ENCODE measurements around the gene RAB28. TPM values are rescaled to one million over a fixed set of nuclear protein-coding genes. Genes with fewer than 3 reads are reported as not detected.

Gene RAB28
- total and polyA plus RNA-seq, 2 experiments from 2014 or later: 15.3 to 23.9 TPM

- Mint-ChIP-seq H3K9me3 (peaks cover 18% of the 10 kb centered on the region), H3K36me3 (ENCODE audit: low read depth) (peaks cover 20% of the 10 kb centered on the region), H3K4me3 (no peak overlapping the region), H3K27ac (no peak overlapping the region), H3K27me3 (ENCODE audit: insufficient read depth, low read depth, poor library complexity) (peaks cover 44% of the 10 kb centered on the region), H3K4me1 (peaks cover 43% of the 10 kb centered on the region)
- Histone ChIP-seq H4K20me1 (replicated peaks; ENCODE audit: insufficient read depth) (peaks cover 4% of the 10 kb centered on the region; the same call in 1 of the 2 replicates), H3K4me2 (no peak overlapping the region), H3K4me3 (no peak overlapping the region), H3K27me3 (ENCODE audit: insufficient read depth) (peaks cover 66% of the 10 kb centered on the region), H3F3A (replicated peaks; ENCODE audit: low read depth) (peaks cover 15% of the 10 kb centered on the region), H3K27ac (ENCODE audit: low read depth) (no peak overlapping the region), H3K79me2 (replicated peaks; ENCODE audit: insufficient read depth) (no peaks in the 10 kb centered on the region), H3K36me3 (ENCODE audit: insufficient read depth) (no peaks in the 10 kb centered on the region), H3K9me2 (ENCODE audit: insufficient read depth) (no peaks in the 10 kb centered on the region), H3K4me1 (ENCODE audit: insufficient read depth) (peaks cover 50% of the 10 kb centered on the region), H2AFZ (no peak overlapping the region)
- DNase-seq (ENCODE audit: low spot score): peak; percentile 42
- ATAC-seq: no peak
- no peak for TF ChIP-seq NANOG (IDR thresholded peaks at IDR 0.05; ENCODE audit: borderline replicate concordance)
- no peak for TF ChIP-seq JUNB (IDR thresholded peaks at IDR 0.05; ENCODE audit: unreplicated experiment)
- TF ChIP-seq, protein P1, sequence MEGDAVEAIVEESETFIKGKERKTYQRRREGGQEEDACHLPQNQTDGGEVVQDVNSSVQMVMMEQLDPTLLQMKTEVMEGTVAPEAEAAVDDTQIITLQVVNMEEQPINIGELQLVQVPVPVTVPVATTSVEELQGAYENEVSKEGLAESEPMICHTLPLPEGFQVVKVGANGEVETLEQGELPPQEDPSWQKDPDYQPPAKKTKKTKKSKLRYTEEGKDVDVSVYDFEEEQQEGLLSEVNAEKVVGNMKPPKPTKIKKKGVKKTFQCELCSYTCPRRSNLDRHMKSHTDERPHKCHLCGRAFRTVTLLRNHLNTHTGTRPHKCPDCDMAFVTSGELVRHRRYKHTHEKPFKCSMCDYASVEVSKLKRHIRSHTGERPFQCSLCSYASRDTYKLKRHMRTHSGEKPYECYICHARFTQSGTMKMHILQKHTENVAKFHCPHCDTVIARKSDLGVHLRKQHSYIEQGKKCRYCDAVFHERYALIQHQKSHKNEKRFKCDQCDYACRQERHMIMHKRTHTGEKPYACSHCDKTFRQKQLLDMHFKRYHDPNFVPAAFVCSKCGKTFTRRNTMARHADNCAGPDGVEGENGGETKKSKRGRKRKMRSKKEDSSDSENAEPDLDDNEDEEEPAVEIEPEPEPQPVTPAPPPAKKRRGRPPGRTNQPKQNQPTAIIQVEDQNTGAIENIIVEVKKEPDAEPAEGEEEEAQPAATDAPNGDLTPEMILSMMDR (conservative IDR thresholded peaks at IDR 0.05; ENCODE audit: low read depth in 2 of 2): peak in 1 of 2 experiments; percentile 33; a peak in 2 of 4 replicates
- no peak for TF ChIP-seq EZH2phosphoT487 (IDR thresholded peaks at IDR 0.05; ENCODE audit: unreplicated experiment)
- TF ChIP-seq POLR2AphosphoS5 (IDR thresholded peaks at IDR 0.05; ENCODE audit: low read depth): no peak
Measured at GRCh38 chr4:13521047-13521446, 36.9 kb upstream of the RAB28 start.

- H3K27me3 ChIP-seq (ENCODE audit: insufficient read depth): peaks cover 20% of the 10 kb centered on the region
- no peaks in the 10 kb centered on the region for H4K20me1 ChIP-seq (replicated peaks; ENCODE audit: insufficient read depth)
- no peak overlapping the region for H3K4me2 ChIP-seq
- Mint-ChIP-seq H3K9me3 (no peaks in the 10 kb centered on the region; the same call in 2 of the 3 replicates), H3K4me3 (no peak overlapping the region), H3K27me3 (ENCODE audit: insufficient read depth, low read depth, poor library complexity) (peaks cover 4% of the 10 kb centered on the region), H3K4me1 (peaks cover 59% of the 10 kb centered on the region), H3K36me3 (ENCODE audit: low read depth) (no peaks in the 10 kb centered on the region), H3K27ac (no peak overlapping the region)
- ATAC-seq (no peak), DNase-seq (ENCODE audit: low spot score) (no peak)
- H3F3A ChIP-seq (replicated peaks; ENCODE audit: low read depth): 0 out of 2 replicates have a peak, but pooled peaks cover 3% of the 10 kb centered on the region
- H2AFZ ChIP-seq: no peak overlapping the region
- H3K36me3 ChIP-seq (ENCODE audit: insufficient read depth): no peaks in the 10 kb centered on the region
- H3K4me1 ChIP-seq (ENCODE audit: insufficient read depth): peaks cover 43% of the 10 kb centered on the region
- H3K27ac ChIP-seq (ENCODE audit: low read depth): no peak overlapping the region
- no peaks in the 10 kb centered on the region for H3K9me2 ChIP-seq (ENCODE audit: insufficient read depth)
- H3K79me2 ChIP-seq (replicated peaks; ENCODE audit: insufficient read depth): no peaks in the 10 kb centered on the region
- no peak overlapping the region for H3K4me3 ChIP-seq
- no peak for TF ChIP-seq NANOG (IDR thresholded peaks at IDR 0.05; ENCODE audit: borderline replicate concordance)
- no peak for TF ChIP-seq ZNF331 (CRISPR knock-in tag; IDR thresholded peaks at IDR 0.05; ENCODE audit: low read depth)
- no peak for TF ChIP-seq EZH2 (IDR thresholded peaks at IDR 0.05; ENCODE audit: low read depth, unreplicated experiment)
- TF ChIP-seq EZH2phosphoT487 (IDR thresholded peaks at IDR 0.05; ENCODE audit: unreplicated experiment): no peak
- TF ChIP-seq REST (IDR thresholded peaks at IDR 0.05; ENCODE audit: unreplicated experiment): no peak
- TF ChIP-seq JUNB (IDR thresholded peaks at IDR 0.05; ENCODE audit: unreplicated experiment): no peak
- no peak for TF ChIP-seq ZNF114 (CRISPR knock-in tag; IDR thresholded peaks at IDR 0.05)
- TF ChIP-seq, protein P2, sequence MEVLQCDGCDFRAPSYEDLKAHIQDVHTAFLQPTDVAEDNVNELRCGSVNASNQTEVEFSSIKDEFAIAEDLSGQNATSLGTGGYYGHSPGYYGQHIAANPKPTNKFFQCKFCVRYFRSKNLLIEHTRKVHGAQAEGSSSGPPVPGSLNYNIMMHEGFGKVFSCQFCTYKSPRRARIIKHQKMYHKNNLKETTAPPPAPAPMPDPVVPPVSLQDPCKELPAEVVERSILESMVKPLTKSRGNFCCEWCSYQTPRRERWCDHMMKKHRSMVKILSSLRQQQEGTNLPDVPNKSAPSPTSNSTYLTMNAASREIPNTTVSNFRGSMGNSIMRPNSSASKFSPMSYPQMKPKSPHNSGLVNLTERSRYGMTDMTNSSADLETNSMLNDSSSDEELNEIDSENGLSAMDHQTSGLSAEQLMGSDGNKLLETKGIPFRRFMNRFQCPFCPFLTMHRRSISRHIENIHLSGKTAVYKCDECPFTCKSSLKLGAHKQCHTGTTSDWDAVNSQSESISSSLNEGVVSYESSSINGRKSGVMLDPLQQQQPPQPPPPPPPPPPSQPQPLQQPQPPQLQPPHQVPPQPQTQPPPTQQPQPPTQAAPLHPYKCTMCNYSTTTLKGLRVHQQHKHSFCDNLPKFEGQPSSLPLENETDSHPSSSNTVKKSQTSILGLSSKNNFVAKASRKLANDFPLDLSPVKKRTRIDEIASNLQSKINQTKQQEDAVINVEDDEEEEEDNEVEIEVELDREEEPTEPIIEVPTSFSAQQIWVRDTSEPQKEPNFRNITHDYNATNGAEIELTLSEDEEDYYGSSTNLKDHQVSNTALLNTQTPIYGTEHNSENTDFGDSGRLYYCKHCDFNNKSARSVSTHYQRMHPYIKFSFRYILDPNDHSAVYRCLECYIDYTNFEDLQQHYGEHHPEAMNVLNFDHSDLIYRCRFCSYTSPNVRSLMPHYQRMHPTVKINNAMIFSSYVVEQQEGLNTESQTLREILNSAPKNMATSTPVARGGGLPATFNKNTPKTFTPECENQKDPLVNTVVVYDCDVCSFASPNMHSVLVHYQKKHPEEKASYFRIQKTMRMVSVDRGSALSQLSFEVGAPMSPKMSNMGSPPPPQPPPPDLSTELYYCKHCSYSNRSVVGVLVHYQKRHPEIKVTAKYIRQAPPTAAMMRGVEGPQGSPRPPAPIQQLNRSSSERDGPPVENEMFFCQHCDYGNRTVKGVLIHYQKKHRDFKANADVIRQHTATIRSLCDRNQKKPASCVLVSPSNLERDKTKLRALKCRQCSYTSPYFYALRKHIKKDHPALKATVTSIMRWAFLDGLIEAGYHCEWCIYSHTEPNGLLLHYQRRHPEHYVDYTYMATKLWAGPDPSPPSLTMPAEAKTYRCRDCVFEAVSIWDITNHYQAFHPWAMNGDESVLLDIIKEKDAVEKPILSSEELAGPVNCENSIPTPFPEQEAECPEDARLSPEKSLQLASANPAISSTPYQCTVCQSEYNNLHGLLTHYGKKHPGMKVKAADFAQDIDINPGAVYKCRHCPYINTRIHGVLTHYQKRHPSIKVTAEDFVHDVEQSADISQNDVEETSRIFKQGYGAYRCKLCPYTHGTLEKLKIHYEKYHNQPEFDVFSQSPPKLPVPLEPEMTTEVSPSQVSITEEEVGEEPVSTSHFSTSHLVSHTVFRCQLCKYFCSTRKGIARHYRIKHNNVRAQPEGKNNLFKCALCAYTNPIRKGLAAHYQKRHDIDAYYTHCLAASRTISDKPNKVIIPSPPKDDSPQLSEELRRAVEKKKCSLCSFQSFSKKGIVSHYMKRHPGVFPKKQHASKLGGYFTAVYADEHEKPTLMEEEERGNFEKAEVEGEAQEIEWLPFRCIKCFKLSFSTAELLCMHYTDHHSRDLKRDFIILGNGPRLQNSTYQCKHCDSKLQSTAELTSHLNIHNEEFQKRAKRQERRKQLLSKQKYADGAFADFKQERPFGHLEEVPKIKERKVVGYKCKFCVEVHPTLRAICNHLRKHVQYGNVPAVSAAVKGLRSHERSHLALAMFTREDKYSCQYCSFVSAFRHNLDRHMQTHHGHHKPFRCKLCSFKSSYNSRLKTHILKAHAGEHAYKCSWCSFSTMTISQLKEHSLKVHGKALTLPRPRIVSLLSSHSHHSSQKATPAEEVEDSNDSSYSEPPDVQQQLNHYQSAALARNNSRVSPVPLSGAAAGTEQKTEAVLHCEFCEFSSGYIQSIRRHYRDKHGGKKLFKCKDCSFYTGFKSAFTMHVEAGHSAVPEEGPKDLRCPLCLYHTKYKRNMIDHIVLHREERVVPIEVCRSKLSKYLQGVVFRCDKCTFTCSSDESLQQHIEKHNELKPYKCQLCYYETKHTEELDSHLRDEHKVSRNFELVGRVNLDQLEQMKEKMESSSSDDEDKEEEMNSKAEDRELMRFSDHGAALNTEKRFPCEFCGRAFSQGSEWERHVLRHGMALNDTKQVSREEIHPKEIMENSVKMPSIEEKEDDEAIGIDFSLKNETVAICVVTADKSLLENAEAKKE (CRISPR knock-in tag; IDR thresholded peaks at IDR 0.05): no peak
Measured at GRCh38 chr4:13516315-13516860, 32.2 kb upstream of the RAB28 start.
